Esophagus squamous epithelium (tissue), 5 donors: Measurements from ENCODE around the gene PPIE. TPM values are rescaled to one million over a fixed set of nuclear protein-coding genes. Genes with fewer than 3 reads are reported as not detected.

ENCODE experiments used
- DNase-seq: peaks from one replicate; lab custom pipeline; 2025; lab: John Stamatoyannopoulos, UW
- H3K27ac ChIP-seq, 4 donors: fragments of 200-600 bp; sonication (generic); one replicate each; pipeline ENCODE4 v1.5.1; 2016 to 2019; ENCODE audit warnings: mild to moderate bottlenecking in 1 of 4
- H3K27me3 ChIP-seq, 4 donors: fragments of 200-600 bp; sonication (generic); 1 replicate in 3 of 4; 2 replicates in 1 of 4; pipeline versions ENCODE4 v1.5.1 to v1.6.0; 2017 to 2021; ENCODE audit warnings: antibody characterized with exemption in 1 of 4
- H3K36me3 ChIP-seq, 3 donors: fragments of 200-600 bp; sonication (generic); one replicate each; pipeline ENCODE4 v1.5.1; 2016 to 2019
- H3K4me1 ChIP-seq, 3 donors: fragments of 200-600 bp; sonication (generic); one replicate each; pipeline ENCODE4 v1.5.1; 2017 to 2019
- H3K4me3 ChIP-seq, 4 donors: fragments of 200-600 bp; sonication (generic); 1 replicate in 3 of 4; 2 replicates in 1 of 4; pipeline ENCODE4 v1.5.1; 2016 to 2019; ENCODE audit warnings: mild to moderate bottlenecking in 2 of 4, moderate library complexity in 1 of 4
- H3K9me3 ChIP-seq, 3 donors: fragments of 200-600 bp; sonication (generic); one replicate each; pipeline ENCODE4 v1.5.1; 2016 to 2019
- POLR2A ChIP-seq, 4 donors: fragments of 450-650 bp; IDR thresholded peaks; one replicate each; pipeline ENCODE4 v1.6.1; 2017; ENCODE audit warnings: antibody characterized with exemption in 4 of 4, mild to moderate bottlenecking in 4 of 4, moderate library complexity in 3 of 4
- WGBS, 2 donors: methylation state at CpG; one replicate each; pipeline ENCODE4 v1.1.5; 2018; 5-methylcytosine and 5-hydroxymethylcytosine counted together
- intact Hi-C: fragments of 100-400 bp; cut with DNase I; formaldehyde crosslinking; loops from one replicate; pipeline ENCODE4 v1.15.0; 2022
- total RNA-seq, 4 donors: library from RNA; depleted of rRNA; stranded (reverse); fragments of >200 nt; gene quantifications; one replicate each; pipeline ENCODE4 v1.1.0, GENCODE V29; 2016
- TF ChIP-seq, protein P1 (sequence below), 6 experiments: fragments of 450-650 bp in 4 of 6; fragments of 200-600 bp in 2 of 6; sonication (generic) in 2 of 6; IDR thresholded peaks; one replicate each; pipeline ENCODE4 v1.5.1; 2016 to 2019; ENCODE audit warnings: antibody characterized with exemption in 6 of 6, mild to moderate bottlenecking in 4 of 6, moderate library complexity in 4 of 6
- donor health status: DM: yes; HTN: yes; CAD: no.

PPIE gene
- total RNA-seq, 4 donors from 2014 or later = 13.7 to 37.1 (median 28.6) TPM

DNA sequence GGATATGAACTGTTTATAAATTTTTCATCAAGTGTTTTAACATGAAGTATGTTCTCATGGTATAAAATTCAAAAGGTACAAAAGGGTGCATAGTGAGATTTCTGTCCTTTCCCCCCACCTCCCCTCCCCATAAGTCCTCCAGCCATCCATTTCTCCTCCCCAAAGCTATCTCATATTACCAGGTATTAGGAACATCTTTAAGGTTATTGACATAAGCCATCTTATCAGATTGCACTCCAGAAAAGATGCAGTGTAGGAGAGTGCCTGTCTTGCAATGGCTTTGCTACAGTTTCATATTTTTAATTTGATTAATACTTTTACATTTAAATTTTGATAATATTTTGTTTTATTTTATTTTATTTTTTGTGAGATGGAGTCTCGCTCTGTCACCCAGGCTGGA is 33.9 kb upstream of the PPIE start:
- H3K4me3 ChIP-seq = no peak overlapping the region
- intact Hi-C loops = no loop called here
- peaks cover 0 to 13% (median 0%) of the 10 kb centered on the region in 4 donors for H3K27me3 ChIP-seq
- no peaks in the 10 kb centered on the region for H3K36me3 ChIP-seq
- no peaks in the 10 kb centered on the region for H3K9me3 ChIP-seq
- WGBS, 2 donors = 79 to 86% methylated on average over 1 of the region's 1 CpG
- peaks cover 0 to 5% (median 0%) of the 10 kb centered on the region in 3 donors for H3K4me1 ChIP-seq
- TF ChIP-seq POLR2A (IDR thresholded peaks at IDR 0.05) = no peak
- TF ChIP-seq, protein P1, sequence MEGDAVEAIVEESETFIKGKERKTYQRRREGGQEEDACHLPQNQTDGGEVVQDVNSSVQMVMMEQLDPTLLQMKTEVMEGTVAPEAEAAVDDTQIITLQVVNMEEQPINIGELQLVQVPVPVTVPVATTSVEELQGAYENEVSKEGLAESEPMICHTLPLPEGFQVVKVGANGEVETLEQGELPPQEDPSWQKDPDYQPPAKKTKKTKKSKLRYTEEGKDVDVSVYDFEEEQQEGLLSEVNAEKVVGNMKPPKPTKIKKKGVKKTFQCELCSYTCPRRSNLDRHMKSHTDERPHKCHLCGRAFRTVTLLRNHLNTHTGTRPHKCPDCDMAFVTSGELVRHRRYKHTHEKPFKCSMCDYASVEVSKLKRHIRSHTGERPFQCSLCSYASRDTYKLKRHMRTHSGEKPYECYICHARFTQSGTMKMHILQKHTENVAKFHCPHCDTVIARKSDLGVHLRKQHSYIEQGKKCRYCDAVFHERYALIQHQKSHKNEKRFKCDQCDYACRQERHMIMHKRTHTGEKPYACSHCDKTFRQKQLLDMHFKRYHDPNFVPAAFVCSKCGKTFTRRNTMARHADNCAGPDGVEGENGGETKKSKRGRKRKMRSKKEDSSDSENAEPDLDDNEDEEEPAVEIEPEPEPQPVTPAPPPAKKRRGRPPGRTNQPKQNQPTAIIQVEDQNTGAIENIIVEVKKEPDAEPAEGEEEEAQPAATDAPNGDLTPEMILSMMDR (IDR thresholded peaks at IDR 0.05) = no peak
- DNase-seq = no peak
- H3K27ac ChIP-seq = peak overlapping the region in 2 of 4 donors; percentile 7 to 48

DNA sequence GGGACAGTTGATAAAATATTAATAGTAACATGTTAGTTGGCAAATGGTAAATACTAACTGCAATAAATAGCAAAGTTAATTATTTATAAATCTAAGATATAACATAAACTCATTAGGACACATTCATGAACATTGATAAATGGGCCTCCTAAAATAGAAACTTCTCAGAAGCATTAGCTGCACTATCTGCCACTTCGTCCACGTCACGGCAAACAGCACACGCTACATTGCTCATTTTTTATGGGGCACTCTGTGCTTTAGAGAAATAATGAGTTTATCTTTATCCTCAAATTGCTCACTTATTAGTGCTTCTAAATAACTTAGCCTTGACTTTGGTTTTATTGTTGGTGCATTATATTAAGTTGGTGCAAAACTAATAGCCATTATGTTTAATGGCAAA is 31.2 kb upstream of the PPIE start:
- DNase-seq = no peak
- intact Hi-C loops = no loop called here
- WGBS, 2 donors = 85 to 86% methylated on average over 4 of the region's 4 CpGs
- H3K9me3 ChIP-seq = no peaks in the 10 kb centered on the region
- H3K4me3 ChIP-seq = no peak overlapping the region
- no peaks in the 10 kb centered on the region for H3K36me3 ChIP-seq
- H3K27ac ChIP-seq = peak overlapping the region in 2 of 4 donors; percentile 9 to 16
- no peak for TF ChIP-seq POLR2A (IDR thresholded peaks at IDR 0.05)
- TF ChIP-seq, protein P1 (IDR thresholded peaks at IDR 0.05) = no peak
- H3K4me1 ChIP-seq = no peaks in the 10 kb centered on the region
- peaks cover 0 to 19% (median 0%) of the 10 kb centered on the region in 4 donors for H3K27me3 ChIP-seq

DNA sequence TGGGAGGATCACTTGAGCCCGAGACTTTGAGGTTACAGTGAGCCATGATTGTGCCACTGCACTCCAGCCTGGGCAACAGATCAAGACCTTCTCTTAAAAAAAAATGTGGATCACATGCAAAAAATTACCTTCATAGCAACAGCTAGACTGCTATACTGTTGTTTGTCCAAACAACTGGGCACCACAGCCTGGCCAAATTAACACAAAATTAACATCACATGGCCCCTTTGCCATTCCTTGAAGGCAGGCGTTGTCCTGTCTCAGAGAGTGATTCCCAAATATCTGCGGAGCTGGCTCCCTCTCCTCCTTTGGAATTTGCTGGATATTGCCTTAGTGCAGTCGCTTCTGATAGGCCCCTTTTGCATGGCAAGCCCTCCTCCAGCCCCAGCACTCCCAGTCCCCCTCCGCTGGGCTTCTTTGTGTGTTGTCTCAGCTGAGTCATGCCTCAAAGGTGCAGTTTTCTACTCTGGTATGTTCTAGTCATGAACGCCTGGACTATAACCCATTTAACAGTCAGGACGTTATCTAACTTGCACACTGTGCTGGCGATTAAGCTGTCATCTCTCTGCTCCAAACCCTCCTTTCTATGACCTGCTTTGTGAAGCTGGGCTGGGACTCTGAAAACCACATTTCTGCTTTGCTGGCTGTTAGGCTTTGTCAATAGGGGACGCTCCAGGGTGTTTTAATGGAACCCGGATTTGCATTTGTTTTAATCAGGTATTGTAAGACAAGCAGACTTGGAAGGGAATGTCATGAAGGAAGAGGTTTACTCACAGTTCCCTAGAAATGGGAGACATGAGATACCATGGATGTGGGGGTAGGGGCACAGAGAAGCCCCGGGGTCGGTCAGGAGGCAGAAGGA is 27.3 kb upstream of the PPIE start:
- H3K36me3 ChIP-seq = no peaks in the 10 kb centered on the region
- 72 to 73% methylated on average over 11 to 12 of the region's 12 CpGs for WGBS, 2 donors
- H3K27ac ChIP-seq = no peak overlapping the region
- peaks cover 0 to 44% (median 0%) of the 10 kb centered on the region in 4 donors for H3K27me3 ChIP-seq
- intact Hi-C loops = no loop called here
- no peak for TF ChIP-seq POLR2A (IDR thresholded peaks at IDR 0.05)
- TF ChIP-seq, protein P1 (IDR thresholded peaks at IDR 0.05) = no peak
- no peaks in the 10 kb centered on the region for H3K9me3 ChIP-seq
- H3K4me1 ChIP-seq = no peaks in the 10 kb centered on the region
- DNase-seq = no peak
- no peak overlapping the region for H3K4me3 ChIP-seq

DNA sequence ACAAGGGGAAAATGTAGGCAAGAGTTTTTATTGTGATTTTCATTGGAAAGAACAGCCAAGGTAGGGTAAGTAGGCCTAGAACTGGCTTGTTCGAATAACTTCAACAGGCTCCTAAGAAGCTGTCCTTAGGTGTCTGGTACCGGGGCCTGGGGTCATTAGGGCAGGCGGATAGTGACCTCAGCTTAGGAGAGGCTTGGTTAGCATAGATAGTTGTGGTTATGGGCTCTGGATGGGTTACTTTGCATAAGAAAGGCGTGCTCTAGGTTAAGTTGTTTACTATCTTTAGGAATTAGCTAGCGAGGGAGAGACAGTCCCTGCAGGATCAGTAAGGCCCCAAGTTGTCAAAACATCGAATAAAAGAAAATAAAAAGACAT is 26.7 kb upstream of the PPIE start:
- no peak for DNase-seq
- H3K27me3 ChIP-seq = peaks cover 0 to 50% (median 0%) of the 10 kb centered on the region in 4 donors
- H3K4me3 ChIP-seq = no peak overlapping the region
- no peaks in the 10 kb centered on the region for H3K4me1 ChIP-seq
- H3K27ac ChIP-seq = no peak overlapping the region
- H3K9me3 ChIP-seq = no peaks in the 10 kb centered on the region
- WGBS, 2 donors = 66 to 79% methylated on average over 6 of the region's 6 CpGs
- H3K36me3 ChIP-seq = no peaks in the 10 kb centered on the region
- intact Hi-C loops = no loop called here
- no peak for TF ChIP-seq POLR2A (IDR thresholded peaks at IDR 0.05)
- TF ChIP-seq, protein P1 (IDR thresholded peaks at IDR 0.05) = no peak

DNA sequence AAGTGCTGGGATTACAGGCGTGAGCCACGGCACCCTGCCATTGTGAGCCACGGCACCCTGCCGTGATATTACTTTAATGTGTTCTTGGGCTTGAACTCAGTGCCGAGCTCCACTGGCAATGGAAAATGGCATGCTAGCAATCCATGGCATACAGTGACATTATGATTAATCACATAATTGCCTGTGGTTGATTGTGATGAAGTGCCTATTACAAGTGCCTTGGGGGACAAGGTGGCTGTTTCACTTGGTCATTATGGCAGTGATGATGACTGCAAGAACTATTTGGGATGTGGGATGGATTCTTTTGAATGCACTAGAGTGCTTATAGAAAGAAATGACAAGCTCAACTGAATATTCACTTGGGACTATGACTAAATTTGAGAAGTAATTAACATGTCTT is 25.1 kb upstream of the PPIE start:
- DNase-seq = no peak
- no peaks in the 10 kb centered on the region for H3K4me1 ChIP-seq
- H3K27me3 ChIP-seq = peaks cover 0 to 66% (median 2%) of the 10 kb centered on the region in 4 donors
- no peak overlapping the region for H3K4me3 ChIP-seq
- H3K27ac ChIP-seq = no peak overlapping the region
- intact Hi-C loops = no loop called here
- H3K36me3 ChIP-seq = no peaks in the 10 kb centered on the region
- 74% methylated on average over 4 of the region's 5 CpGs; no CpG with 5 or more reads in 1 of the 2 donors for WGBS, 2 donors
- TF ChIP-seq, protein P1 (IDR thresholded peaks at IDR 0.05) = no peak
- no peak for TF ChIP-seq POLR2A (IDR thresholded peaks at IDR 0.05)
- H3K9me3 ChIP-seq = no peaks in the 10 kb centered on the region
